Activated CD8-positive, alpha-beta T cell treated with anti-CD3 and anti-CD28 coated beads, Interleukin-2, amount 10 ng/mL, durations not matched to agents 7 days and 5 days (primary cell): Measurements from ENCODE around the gene RABAC1. TPM values are rescaled to one million over a fixed set of nuclear protein-coding genes. Genes with fewer than 3 reads are reported as not detected.

ENCODE experiments used
- ATAC-seq: fragments of 150-1000 bp; cut with Tn5 transposase; one replicate; pipeline ENCODE4 v1.10.0; 2021; ENCODE audit warnings: moderate library complexity
- CTCF ChIA-PET: fragments of 350-600 bp; sonication (Branson Sonifier 250); formaldehyde crosslinking; loops from one replicate; lab custom pipeline; 2021; ENCODE audit warnings: antibody characterized with exemption; lab: Charles Lee
- POLR2A ChIA-PET: fragments of 350-600 bp; sonication (Branson Sonifier 250); formaldehyde crosslinking; loops from one replicate; lab custom pipeline; 2021; ENCODE audit warnings: antibody characterized with exemption; lab: Charles Lee
- DNase-seq: peaks from one replicate; pipeline ENCODE4 v3.0.0-alpha.2; 2020
- H3K27ac Mint-ChIP-seq: one replicate; pipeline ENCODE4 v1.8.0; 2021; ENCODE audit warnings: mild to moderate bottlenecking, mixed read lengths
- H3K27me3 Mint-ChIP-seq: one replicate; pipeline ENCODE4 v1.8.0; 2021; ENCODE audit warnings: low read depth, mixed read lengths
- H3K36me3 Mint-ChIP-seq: one replicate; pipeline ENCODE4 v1.8.0; 2021; ENCODE audit warnings: low read depth, mixed read lengths
- H3K4me1 Mint-ChIP-seq: one replicate; pipeline ENCODE4 v1.8.0; 2021; ENCODE audit warnings: low read depth, mixed read lengths
- H3K4me3 Mint-ChIP-seq: one replicate; pipeline ENCODE4 v1.8.0; 2021; ENCODE audit warnings: mild to moderate bottlenecking, mixed read lengths
- H3K9me3 Mint-ChIP-seq: one replicate; pipeline ENCODE4 v1.8.0; 2022; ENCODE audit warnings: mixed read lengths; ENCODE audit not compliant: insufficient read depth
- total RNA-seq, 2 experiments: library from RNA; stranded (reverse); gene quantifications; one replicate each; pipeline ENCODE4 v1.2.3, GENCODE V29; 2021

The RABAC1 gene
- total RNA-seq, 2 experiments from 2014 or later = 63.0 to 63.4 TPM

DNA sequence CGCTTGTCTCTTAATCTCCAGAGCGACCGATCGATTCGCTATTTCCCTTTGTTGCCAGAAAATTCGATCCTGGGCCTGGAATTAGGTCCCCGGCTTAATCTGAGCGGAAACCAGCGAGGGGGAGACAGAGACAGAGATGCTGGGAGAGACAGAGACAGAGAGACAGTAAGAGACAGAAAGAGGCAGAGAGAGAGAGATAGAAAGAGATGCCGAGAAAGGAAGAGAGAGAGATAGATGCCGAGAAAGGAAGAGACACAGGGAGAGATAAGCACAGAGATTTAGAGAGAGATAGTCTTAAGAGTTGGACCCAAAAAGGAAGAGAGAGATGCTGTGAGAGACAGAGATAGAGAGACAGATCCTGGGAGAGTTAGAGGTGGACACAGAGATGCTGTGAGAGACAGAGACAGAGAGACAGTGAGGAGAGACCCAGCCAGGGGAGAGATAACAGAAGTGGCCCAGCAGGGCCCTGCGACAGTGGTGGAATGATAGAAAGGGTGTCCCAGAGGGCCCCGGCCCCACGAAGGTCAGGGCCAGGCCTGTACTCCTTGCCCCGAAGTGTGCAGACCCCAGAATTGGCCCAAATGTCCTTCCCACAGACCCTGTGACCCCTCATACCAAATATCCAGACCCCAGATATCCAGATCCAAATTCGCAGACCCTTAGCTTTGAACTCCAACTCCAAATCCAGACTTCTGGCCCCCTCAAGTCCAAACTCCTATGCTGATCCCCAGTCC lies 32.2 kb downstream of the RABAC1 start:
- no peak for DNase-seq
- H3K4me1 Mint-ChIP-seq = peaks cover 19% of the 10 kb centered on the region
- no peaks in the 10 kb centered on the region for H3K9me3 Mint-ChIP-seq
- CTCF ChIA-PET = no interaction called here
- no peak overlapping the region for H3K4me3 Mint-ChIP-seq
- peaks cover 26% of the 10 kb centered on the region for H3K27me3 Mint-ChIP-seq
- POLR2A ChIA-PET = interaction anchor here (0.8 to 1.3 kb wide), 2 partner anchors 17 to 40 kb away, joined by 3 to 7 read pairs; no protein-coding TSS in a partner anchor
- no peak for ATAC-seq
- no peak overlapping the region for H3K27ac Mint-ChIP-seq
- H3K36me3 Mint-ChIP-seq = no peaks in the 10 kb centered on the region

DNA sequence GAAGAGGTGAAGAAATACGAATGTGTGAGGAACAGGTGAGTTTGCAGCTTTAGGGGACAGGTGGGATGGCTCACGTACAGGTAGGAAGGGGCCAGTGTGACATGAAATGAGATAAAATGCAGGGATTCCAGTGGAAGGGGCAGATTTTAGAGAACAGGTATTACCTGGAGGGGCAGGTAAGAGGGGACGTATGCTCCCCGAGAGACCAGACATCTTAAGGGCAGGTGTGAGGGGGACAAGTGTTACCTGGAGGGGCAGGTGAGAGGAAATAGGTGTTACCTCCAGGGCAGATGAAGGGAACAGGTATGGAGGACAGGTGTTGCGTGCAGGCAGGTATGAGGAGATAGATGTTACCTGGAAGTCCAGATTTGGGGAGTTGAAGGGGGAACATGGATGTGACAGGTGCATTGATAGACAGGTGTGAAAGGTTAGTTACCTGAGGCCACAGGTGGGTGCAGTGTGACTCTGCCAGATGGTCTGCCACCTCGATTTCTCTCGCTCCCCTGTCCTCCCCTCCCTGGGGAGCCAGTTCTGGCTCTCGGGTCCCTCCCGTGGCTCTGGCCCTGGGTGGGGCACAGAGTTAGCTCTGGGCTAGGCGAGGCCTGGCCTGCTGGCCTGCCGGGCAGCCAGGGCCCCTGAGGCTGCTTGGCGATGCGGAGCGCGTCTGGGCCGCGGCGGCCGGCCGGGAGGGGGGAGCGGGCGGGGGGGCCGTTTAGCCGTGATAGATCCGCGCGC lies 32.9 kb downstream of the RABAC1 start:
- Mint-ChIP-seq H3K4me1 (peaks cover 20% of the 10 kb centered on the region), H3K27ac (no peak overlapping the region), H3K9me3 (no peaks in the 10 kb centered on the region), H3K27me3 (peaks cover 26% of the 10 kb centered on the region), H3K4me3 (no peak overlapping the region), H3K36me3 (no peaks in the 10 kb centered on the region)
- ChIA-PET POLR2A (no interaction called here), CTCF (no interaction called here)
- no peak for ATAC-seq
- no peak for DNase-seq

DNA sequence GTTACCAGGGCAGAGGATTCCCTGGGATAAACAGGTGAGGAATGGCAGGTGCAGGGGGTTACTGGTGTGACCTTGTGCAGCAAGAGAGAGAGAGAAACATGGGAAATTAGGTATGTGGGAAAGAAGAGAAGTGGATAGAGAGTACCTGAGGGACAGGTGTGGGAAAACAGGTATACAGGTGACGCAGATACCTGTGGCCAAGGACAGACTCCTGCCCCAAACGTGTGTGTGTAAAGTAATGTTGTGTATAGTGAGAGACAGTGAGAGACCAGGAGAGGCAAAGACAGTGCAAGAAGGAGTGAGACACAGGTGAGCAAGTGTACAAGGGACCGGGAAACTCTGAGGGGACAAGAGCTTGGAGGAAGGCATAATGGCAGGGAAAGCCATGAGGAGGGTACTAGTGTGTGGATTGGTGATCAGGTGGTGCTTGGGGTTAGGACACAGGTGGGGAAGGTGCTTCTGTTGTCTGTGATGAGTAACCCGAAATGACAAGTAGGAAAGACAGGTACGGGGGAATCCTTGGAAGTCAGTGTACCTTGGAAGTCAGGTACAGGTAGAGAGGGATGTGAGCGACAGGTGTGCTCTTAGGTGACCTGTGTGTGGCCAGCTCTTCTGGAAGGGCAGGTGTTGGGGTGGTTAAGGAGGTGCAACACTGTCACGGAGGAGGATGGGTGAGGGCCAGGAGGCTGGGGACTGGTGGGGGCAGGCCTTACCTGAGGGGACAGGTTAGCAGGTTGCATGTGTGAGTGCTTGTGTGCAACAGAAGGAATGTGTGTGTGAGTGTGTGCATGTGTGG lies 33.7 kb downstream of the RABAC1 start:
- ChIA-PET POLR2A (interaction anchor here (0.9 kb wide), 1 partner anchor 37 kb away, joined by 4 read pairs; no protein-coding TSS in a partner anchor), CTCF (no interaction called here)
- no peak overlapping the region for H3K27ac Mint-ChIP-seq
- peaks cover 23% of the 10 kb centered on the region for H3K27me3 Mint-ChIP-seq
- H3K36me3 Mint-ChIP-seq = no peaks in the 10 kb centered on the region
- H3K4me3 Mint-ChIP-seq = no peak overlapping the region
- peaks cover 20% of the 10 kb centered on the region for H3K4me1 Mint-ChIP-seq
- DNase-seq = no peak
- no peaks in the 10 kb centered on the region for H3K9me3 Mint-ChIP-seq
- no peak for ATAC-seq

DNA sequence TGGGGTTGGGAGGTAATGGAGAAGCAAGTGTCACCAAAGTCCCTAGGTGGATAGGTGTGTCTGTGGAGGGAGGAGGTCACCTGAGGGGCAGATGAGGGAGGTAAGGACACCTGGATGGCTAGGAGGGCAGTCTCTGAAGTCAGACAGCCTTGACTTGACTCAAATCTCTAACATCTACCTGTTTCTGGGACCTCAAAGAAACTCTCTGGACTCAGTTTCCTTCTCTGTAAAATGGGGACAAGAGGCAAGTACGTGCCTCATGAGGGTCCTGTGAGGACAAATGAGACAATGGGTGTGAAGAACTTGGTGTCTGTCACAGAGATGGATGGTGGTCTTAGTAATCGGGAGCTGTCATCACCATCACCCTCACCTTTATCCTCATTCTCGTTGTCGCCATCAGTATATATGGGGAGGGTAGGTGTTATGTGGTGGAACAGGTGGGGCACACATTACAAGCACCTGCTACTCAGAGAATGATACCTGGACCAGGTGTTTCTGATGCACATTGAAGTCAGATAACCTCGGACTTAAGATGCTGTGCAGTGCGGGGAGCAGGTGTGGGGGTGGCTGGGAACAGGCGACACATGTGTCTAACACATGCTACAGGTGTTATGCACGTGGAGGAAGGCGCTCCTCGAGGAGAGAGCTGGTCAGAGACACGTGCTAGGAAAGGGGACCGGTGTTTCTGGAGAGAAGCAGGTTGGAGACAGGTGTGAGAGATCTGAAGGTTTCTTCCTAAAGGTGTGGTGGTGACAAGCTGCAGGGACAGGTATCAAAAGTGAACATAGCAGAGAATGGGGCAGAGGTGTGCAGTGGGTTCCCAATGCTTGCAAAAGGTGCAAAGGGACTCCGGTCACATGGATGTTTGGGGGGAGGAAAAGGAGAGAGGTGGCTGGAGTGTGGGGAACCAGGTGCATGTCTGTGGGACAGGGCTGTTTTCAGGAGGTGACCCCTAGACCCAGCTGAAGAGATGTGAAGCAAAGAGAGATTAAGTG lies 34.7 kb downstream of the RABAC1 start:
- ChIA-PET CTCF (no interaction called here), POLR2A (interaction anchor here (0.9 kb wide), 1 partner anchor 36 kb away, joined by 4 read pairs; no protein-coding TSS in a partner anchor)
- Mint-ChIP-seq H3K4me1 (peaks cover 15% of the 10 kb centered on the region), H3K9me3 (no peaks in the 10 kb centered on the region), H3K27ac (no peak overlapping the region), H3K36me3 (no peaks in the 10 kb centered on the region), H3K4me3 (no peak overlapping the region), H3K27me3 (peaks cover 18% of the 10 kb centered on the region)
- ATAC-seq (no peak), DNase-seq (no peak)

DNA sequence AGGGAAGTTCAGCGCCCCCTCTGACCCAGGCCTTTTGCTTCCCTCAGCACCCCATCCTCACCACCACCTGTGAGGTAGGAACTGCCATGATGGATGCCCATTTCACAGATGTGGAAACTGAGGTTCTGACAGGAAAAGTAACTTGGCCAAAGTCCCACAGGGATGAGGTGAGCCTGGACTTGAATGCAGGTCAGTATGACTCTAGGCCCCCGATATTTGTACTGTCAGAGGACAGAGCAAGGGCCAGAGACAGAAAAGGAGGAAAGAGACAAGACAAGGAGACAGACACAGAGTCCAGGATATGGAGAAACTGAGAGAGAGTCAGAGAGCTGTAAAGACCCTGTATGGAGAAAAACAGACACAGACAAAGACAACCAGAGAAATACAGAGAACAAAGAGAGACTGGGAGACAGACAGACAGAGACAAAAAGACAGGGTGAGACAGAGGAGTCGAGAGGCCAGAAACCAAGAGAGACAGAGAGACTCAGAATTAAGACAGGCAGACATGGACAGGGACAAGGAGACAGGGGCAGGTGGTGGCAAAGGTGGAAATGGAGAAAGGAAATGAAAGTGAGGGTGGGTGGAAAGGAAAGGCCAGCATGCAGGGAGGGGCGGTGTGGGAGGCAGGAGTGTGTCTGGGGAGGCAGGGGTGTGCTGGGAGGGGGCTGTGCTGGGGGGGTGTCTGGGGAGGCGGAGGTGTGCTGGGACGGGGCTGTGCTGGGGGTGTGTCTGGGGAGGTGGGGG lies 35.9 kb downstream of the RABAC1 start:
- DNase-seq = no peak
- ATAC-seq = no peak
- H3K4me3 Mint-ChIP-seq = no peak overlapping the region
- peaks cover 12% of the 10 kb centered on the region for H3K27me3 Mint-ChIP-seq
- no peaks in the 10 kb centered on the region for H3K9me3 Mint-ChIP-seq
- ChIA-PET POLR2A (no interaction called here), CTCF (no interaction called here)
- H3K27ac Mint-ChIP-seq = no peak overlapping the region
- no peaks in the 10 kb centered on the region for H3K36me3 Mint-ChIP-seq
- peaks cover 8% of the 10 kb centered on the region for H3K4me1 Mint-ChIP-seq

DNA sequence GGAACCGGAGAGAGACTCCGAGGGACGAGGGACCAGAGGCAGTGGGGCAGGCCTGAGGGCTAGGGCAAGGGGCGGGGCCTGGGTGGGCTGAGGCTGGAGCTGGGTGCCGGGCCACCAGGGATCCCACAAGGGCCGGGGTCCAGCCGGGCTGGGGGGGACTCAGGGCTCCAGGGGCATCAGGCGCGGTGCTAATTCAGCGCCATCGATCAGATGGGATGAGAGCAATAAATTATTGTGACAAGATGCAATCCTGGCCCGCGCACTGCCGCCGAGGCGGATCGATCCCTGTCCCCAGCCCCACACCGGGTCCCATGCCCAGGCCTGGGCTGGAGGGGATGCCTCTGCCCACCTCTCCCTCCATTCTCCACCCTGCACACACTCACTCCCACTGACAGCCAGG lies 36.5 kb downstream of the RABAC1 start:
- POLR2A ChIA-PET = interaction anchor here (0.7 kb wide), 1 partner anchor 14 kb away, joined by 3 read pairs; no protein-coding TSS in a partner anchor
- H3K9me3 Mint-ChIP-seq = no peaks in the 10 kb centered on the region

DNA sequence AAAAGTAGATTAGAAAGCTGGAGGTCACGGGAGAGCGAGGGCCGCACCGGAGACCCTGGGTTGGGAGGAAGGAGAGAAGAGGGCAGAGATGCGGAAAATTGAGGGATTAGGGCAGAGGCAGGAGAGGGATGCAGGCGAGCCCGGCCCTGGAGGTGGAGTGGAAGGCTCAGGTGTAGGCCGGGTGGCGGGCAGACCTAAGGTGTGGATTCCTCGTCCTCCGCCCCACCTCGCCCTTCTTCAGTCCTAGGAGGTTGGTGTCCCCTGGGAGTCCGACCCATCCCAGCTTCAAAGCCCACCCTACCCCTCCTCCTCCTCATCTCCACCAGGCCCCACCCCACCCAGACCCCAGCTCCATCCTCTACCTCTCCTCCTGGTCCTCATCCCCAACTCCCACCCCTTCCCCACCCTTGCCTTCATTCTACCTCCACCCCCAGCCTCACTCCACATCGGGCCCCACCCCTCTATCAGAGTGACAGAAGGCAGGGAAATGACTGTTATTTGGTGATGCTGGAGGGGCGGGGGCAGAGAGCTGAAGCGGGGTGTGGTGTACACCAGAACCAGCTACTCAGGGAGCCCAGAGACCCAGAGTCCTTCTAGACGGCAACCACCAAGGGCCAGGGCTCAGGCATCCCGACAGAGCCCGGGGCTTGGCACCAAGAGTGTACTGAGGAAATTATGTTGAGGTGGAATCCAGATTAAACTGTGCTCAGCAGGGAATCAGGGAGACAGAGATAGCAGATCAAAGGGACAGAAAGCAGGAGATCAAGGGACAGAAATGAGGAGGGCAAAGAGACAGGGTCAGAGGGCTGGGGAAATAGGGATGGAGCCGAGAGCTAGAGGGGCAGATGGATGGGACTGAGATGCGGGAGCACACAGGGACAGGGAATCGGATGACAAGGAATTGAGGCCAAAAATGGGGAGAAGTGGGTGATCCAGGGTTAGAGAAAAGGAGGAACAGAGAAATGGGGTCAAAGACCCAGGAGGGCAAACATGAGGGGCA lies 37.2 kb downstream of the RABAC1 start:
- DNase-seq (no peak), ATAC-seq (no peak)
- Mint-ChIP-seq H3K4me1 (peaks cover 8% of the 10 kb centered on the region), H3K9me3 (no peaks in the 10 kb centered on the region), H3K27me3 (peaks cover 12% of the 10 kb centered on the region), H3K4me3 (no peak overlapping the region), H3K27ac (no peak overlapping the region), H3K36me3 (no peaks in the 10 kb centered on the region)
- POLR2A ChIA-PET = interaction anchor here (0.7 kb wide), 1 partner anchor 15 kb away, joined by 3 read pairs; no protein-coding TSS in a partner anchor
- CTCF ChIA-PET = no interaction called here

More for the DNA sequence above, 36.5 kb downstream of the RABAC1 start:
- ATAC-seq (no peak), DNase-seq (no peak)
- H3K4me3 Mint-ChIP-seq = no peak overlapping the region
- no peaks in the 10 kb centered on the region for H3K36me3 Mint-ChIP-seq
- CTCF ChIA-PET = no interaction called here
- no peak overlapping the region for H3K27ac Mint-ChIP-seq
- H3K27me3 Mint-ChIP-seq = peaks cover 12% of the 10 kb centered on the region
- peaks cover 8% of the 10 kb centered on the region for H3K4me1 Mint-ChIP-seq

DNA sequence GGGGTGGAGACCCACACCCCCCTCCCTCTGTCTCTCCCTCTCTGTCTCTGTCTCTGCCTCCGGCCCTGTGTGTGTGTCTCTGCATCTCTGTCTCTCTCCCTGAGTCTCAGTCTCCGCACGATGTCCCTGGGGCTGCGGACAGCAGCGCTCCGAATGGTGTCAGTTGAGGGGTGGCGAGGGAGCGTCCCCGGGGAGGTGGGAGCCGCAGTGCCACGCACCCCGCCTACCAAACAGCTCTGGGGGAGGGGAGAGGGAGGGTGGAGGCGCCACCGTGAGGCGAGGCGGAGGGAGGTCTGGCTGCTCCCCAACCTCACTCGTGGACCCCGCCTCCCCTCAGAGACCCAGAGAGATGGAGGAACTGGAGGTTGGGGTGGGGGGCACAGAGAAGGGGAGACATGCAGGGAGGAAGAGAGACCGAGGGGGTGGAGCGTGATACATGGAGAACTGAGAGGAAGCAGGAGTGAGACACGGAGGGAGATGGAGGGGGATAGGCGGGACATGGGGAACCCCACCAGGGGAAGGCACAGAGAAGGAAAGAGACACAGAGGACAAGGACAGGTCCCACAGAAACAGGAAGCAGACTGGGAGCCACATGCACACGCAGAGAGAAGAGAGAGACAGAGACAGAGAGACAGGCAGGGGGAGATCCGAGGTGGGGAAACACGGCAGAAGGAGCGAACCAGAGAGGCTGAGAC lies 38.1 kb downstream of the RABAC1 start:
- H3K4me3 Mint-ChIP-seq = no peak overlapping the region
- H3K27ac Mint-ChIP-seq = no peak overlapping the region
- H3K9me3 Mint-ChIP-seq = no peaks in the 10 kb centered on the region
- DNase-seq (no peak), ATAC-seq (no peak)
- H3K4me1 Mint-ChIP-seq = peaks cover 8% of the 10 kb centered on the region
- peaks cover 12% of the 10 kb centered on the region for H3K27me3 Mint-ChIP-seq
- POLR2A ChIA-PET = no interaction called here
- H3K36me3 Mint-ChIP-seq = no peaks in the 10 kb centered on the region
- CTCF ChIA-PET = no interaction called here

DNA sequence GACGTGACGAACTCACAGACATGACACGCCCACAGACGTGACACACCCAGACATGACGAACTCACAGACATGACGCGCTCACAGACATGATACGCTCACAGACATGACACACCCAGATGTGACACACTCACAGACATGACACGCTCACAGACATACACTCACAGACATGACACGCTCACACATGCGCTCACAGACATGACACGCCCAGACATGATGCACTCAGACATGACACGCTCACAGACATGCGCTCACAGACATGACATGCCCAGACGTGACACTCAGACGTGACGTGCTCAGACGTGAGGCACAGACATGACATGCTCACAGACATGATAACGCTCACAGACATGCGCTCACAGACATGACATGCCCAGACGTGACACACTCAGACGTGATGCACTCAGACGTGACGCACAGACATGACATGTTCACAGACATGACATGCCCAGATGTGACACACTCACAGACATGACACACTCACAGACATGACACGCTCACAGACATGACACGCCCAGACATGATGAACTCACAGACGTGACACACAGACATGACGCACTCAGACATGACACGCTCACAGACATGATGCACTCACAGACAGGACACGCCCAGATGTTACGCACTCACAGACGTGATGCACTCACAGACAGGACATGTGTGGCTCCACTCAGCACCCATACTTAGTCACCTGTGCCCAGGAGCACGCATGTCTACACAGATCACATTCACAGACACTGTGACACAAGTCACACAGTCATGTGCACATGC lies 39.0 kb downstream of the RABAC1 start:
- DNase-seq (no peak), ATAC-seq (no peak)
- Mint-ChIP-seq H3K4me1 (peaks cover 8% of the 10 kb centered on the region), H3K9me3 (no peaks in the 10 kb centered on the region), H3K27me3 (peaks cover 12% of the 10 kb centered on the region), H3K27ac (no peak overlapping the region), H3K4me3 (no peak overlapping the region), H3K36me3 (no peaks in the 10 kb centered on the region)
- CTCF ChIA-PET = interaction anchor here (1.2 kb wide), 2 partner anchors 8 to 24 kb away, joined by 3 to 5 read pairs; partner anchors contain the start of gene ERFL
- POLR2A ChIA-PET = no interaction called here
